ENCODE data around the gene REEP1.

GRCh38 chr2:86234563-86235131 is 102.8 kb downstream of the REEP1 start:
- TF ChIP-seq SP1 (IDR thresholded peaks at IDR 0.05) (no peak), TARDBP (IDR thresholded peaks at IDR 0.05) (no peak)

All from HEK293T (cell line).